Kidney (tissue), 14 donors: ENCODE measurements around the gene DROSHA. TPM values are rescaled to one million over a fixed set of nuclear protein-coding genes. Genes with fewer than 3 reads are reported as not detected.

Experiments
- DNase-seq, 5 donors: peaks; one replicate each; pipeline ENCODE4 v3.0.0-alpha.2; 2013 to 2020
- FAIRE-seq: peaks from 2 replicates; lab custom pipeline; 2012; peaks lifted over from hg19 to GRCh38; lab: Jason Lieb, UNC
- H3K27ac ChIP-seq, 2 donors: one replicate each; pipeline ENCODE4 v1.7.0; 2013; ENCODE audit warnings: low read depth in 2 of 2, low read length in 2 of 2, inconsistent platforms in 1 of 2
- H3K27me3 ChIP-seq: one replicate; pipeline ENCODE4 v1.7.1; 2013; ENCODE audit warnings: low read length, inconsistent platforms; ENCODE audit not compliant: control insufficient read depth, insufficient read depth
- H3K36me3 ChIP-seq, 3 donors: one replicate each; pipeline versions ENCODE4 v1.7.0 to v1.7.1; 2013; ENCODE audit warnings: low read length in 3 of 3, control low read depth in 1 of 3, inconsistent platforms in 1 of 3; ENCODE audit not compliant: insufficient read depth in 3 of 3, control insufficient read depth in 2 of 3
- H3K4me1 ChIP-seq, 3 donors: one replicate each; pipeline versions ENCODE4 v1.7.0 to v1.7.1; 2013; ENCODE audit warnings: low read length in 3 of 3, inconsistent platforms in 1 of 3, low read depth in 1 of 3; ENCODE audit not compliant: control insufficient read depth in 2 of 3, insufficient read depth in 2 of 3
- H3K4me3 ChIP-seq, 3 donors: one replicate each; pipeline versions ENCODE4 v1.7.0 to v1.8.1; 2013; ENCODE audit warnings: low read length in 3 of 3, control low read depth in 1 of 3, inconsistent platforms in 1 of 3
- H3K9ac ChIP-seq, 3 donors: one replicate each; pipeline versions ENCODE4 v1.7.0 to v1.7.1; 2013; ENCODE audit warnings: low read length in 3 of 3, control low read depth in 1 of 3, inconsistent platforms in 1 of 3
- H3K9me3 ChIP-seq, 3 donors: one replicate each; pipeline versions ENCODE4 v1.7.0 to v1.7.1; 2013; ENCODE audit warnings: low read length in 3 of 3, control low read depth in 1 of 3, inconsistent platforms in 1 of 3; ENCODE audit not compliant: control insufficient read depth in 2 of 3, insufficient read depth in 1 of 3
- CTCF ChIP-seq: IDR thresholded peaks from 3 replicates; pipeline ENCODE4 v1.5.1; 2012; ENCODE audit warnings: mild to moderate bottlenecking, moderate library complexity, borderline replicate concordance; ENCODE audit not compliant: insufficient read depth; ENCODE audit errors: extremely low read depth
- intact Hi-C: fragments of 100-400 bp; cut with DNase I; formaldehyde crosslinking; loops from one replicate; pipeline ENCODE4 v1.11.1; 2022
- polyA plus RNA-seq: library from polyadenylated mRNA; stranded (reverse); fragments of 350-450 nt; fragmentation: Illumina TruSeq; extraction: RNeasy Lipid Tissue Mini Kit (QIAGEN cat#74804); gene quantifications from one replicate; pipeline ENCODE4 v1.2.3, GENCODE V29; 2014; ENCODE audit warnings: low read depth, low replicate concordance; ENCODE audit not compliant: insufficient read depth
- total RNA-seq: library from RNA; stranded (reverse); fragmentation: NEBNext Ultra II Directional; extraction: Animal tissue kit (Norgen Biotek cat#: 25700); gene quantifications from one replicate; pipeline ENCODE4 v1.2.1, GENCODE V29; 2021
- donor health status: control.
- donor health status: control.
- donor health status: control.
- donor health status: control.
- donor health status: control.
- donor health status: DM: yes; HTN: yes; CAD: no.
- donor health status: Normal renal cell carcinoma (clear cell type).

Gene DROSHA
- total and polyA plus RNA-seq, 2 donors from 2014 or later: 39.9 to 51.6 TPM

GRCh38 chr5:31530541-31531265 lies 1.2 kb downstream of the DROSHA start:
- H3K9ac ChIP-seq: peak overlapping the region in 2 of 3 donors; percentile 48 to 68
- no peaks in the 10 kb centered on the region for H3K27me3 ChIP-seq
- DNase-seq: no peak
- H3K4me1 ChIP-seq: peaks cover 0 to 18% (median 7%) of the 10 kb centered on the region in 3 donors
- no peaks in the 10 kb centered on the region for H3K9me3 ChIP-seq
- FAIRE-seq: no peak
- TF ChIP-seq CTCF: no peak
- H3K4me3 ChIP-seq: peak overlapping the region; percentile 52 to 99 (median 91)
- no peak overlapping the region for H3K27ac ChIP-seq
- intact Hi-C loops: no loop called here
- H3K36me3 ChIP-seq: peaks cover 3 to 24% (median 19%) of the 10 kb centered on the region in 3 donors

- Histone ChIP-seq H3K36me3 (peaks cover 5 to 23% (median 17%) of the 10 kb centered on the region in 3 donors), H3K9ac (no peak overlapping the region), H3K27me3 (no peaks in the 10 kb centered on the region), H3K4me1 (no peaks in the 10 kb centered on the region), H3K4me3 (no peak overlapping the region), H3K27ac (no peak overlapping the region), H3K9me3 (no peaks in the 10 kb centered on the region)
- no peak for TF ChIP-seq CTCF
- intact Hi-C loops: no loop called here
- FAIRE-seq: no peak
- DNase-seq: no peak
Observed at GRCh38 chr5:31523041-31523440, 8.9 kb downstream of the DROSHA start.

DNA sequence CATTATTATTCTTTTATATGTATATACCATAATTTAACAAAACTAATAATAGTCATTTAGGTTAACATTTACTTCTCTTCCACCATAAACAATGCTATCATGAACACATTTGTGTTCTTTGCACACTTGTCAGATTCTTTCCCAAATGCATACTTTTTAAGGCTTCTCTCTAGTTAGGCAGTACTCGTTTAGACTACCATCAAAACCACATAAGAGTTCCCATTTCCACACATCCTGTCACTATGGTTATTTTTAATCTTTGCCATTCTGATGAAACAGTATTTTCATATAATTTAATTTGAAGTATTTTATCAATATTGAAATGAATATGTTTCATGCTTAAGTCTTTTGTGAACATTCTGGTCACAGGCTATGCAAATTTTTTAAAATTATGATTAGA lies 15.1 kb downstream of the DROSHA start:
- FAIRE-seq: no peak

More for the DNA sequence above, 15.1 kb downstream of the DROSHA start:
- no peak overlapping the region for H3K9ac ChIP-seq
- H3K4me1 ChIP-seq: no peaks in the 10 kb centered on the region
- no peaks in the 10 kb centered on the region for H3K9me3 ChIP-seq
- H3K27me3 ChIP-seq: no peaks in the 10 kb centered on the region
- DNase-seq: no peak
- intact Hi-C loops: no loop called here
- no peak overlapping the region for H3K4me3 ChIP-seq
- no peak for TF ChIP-seq CTCF
- H3K36me3 ChIP-seq: peaks cover 7 to 19% (median 8%) of the 10 kb centered on the region in 3 donors
- H3K27ac ChIP-seq: no peak overlapping the region
